ENCODE measurements around the gene GALNT14. TPM values are rescaled to one million over a fixed set of nuclear protein-coding genes. Genes with fewer than 3 reads are reported as not detected.

The GALNT14 gene
- total RNA-seq, 1 experiment from 2014 or later: 6.0 TPM

DNA sequence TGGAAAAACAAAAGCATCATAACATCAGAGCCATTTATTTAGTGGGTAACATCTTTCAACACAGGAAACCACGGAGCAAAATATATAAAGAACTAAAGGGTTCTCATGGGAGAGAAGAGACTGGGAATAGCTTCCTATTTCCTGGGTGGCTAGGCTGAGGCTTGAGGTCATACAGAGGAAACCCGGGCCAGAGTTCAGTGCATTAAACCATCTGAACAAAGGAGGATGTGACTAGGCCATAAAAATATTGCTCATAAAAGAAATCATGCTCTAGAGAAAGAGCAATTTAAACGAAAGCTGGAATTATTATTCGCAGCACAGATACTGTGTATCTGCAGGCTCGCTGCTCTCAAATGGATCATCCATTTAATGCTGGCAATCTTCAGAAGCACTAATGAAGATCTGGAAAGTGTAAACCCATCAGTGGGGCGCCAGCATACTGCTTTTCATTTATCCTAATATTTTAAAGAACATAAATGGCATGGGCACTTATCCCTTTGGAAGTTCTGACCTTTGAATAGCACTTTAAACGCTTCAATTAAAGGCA is 83.3 kb downstream of the GALNT14 start:
- DNase-seq (ENCODE audit: low spot score) (no peak), ATAC-seq (no peak)
- Mint-ChIP-seq H3K4me3 (no peak overlapping the region), H3K4me1 (no peaks in the 10 kb centered on the region), H3K9me3 (no peaks in the 10 kb centered on the region), H3K27me3 (ENCODE audit: low read depth) (no peaks in the 10 kb centered on the region), H3K36me3 (no peaks in the 10 kb centered on the region), H3K27ac (no peak overlapping the region)
- ChIA-PET CTCF (no interaction called here), POLR2A (interaction anchor here (0.6 kb wide), 1 partner anchor 11 kb away, joined by 3 read pairs; no protein-coding TSS in a partner anchor)
- TF ChIP-seq SMAD4 (CRISPR knock-in tag; IDR thresholded peaks at IDR 0.05): no peak
- no peak for TF ChIP-seq MXD4 (CRISPR knock-in tag; IDR thresholded peaks at IDR 0.05; ENCODE audit: borderline replicate concordance)
- no peak for TF ChIP-seq TP53 (CRISPR knock-in tag; IDR thresholded peaks at IDR 0.05)
- TF ChIP-seq, protein P1, sequence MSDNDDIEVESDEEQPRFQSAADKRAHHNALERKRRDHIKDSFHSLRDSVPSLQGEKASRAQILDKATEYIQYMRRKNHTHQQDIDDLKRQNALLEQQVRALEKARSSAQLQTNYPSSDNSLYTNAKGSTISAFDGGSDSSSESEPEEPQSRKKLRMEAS (CRISPR knock-in tag; IDR thresholded peaks at IDR 0.05): no peak
- TF ChIP-seq NR1H2 (CRISPR knock-in tag; IDR thresholded peaks at IDR 0.05): no peak
- no peak for TF ChIP-seq ZMAT4 (CRISPR knock-in tag; IDR thresholded peaks at IDR 0.05)
- no peak for TF ChIP-seq GABPB1 (CRISPR knock-in tag; IDR thresholded peaks at IDR 0.05)
- no peak for TF ChIP-seq ATF3 (CRISPR knock-in tag; conservative IDR thresholded peaks at IDR 0.05)
- TF ChIP-seq ZNF671 (CRISPR knock-in tag; IDR thresholded peaks at IDR 0.05): no peak

- POLR2A ChIA-PET: interaction anchor here (0.6 kb wide), 1 partner anchor 12 kb away, joined by 3 read pairs; no protein-coding TSS in a partner anchor
- no peak for ATAC-seq
- Mint-ChIP-seq H3K4me3 (no peak overlapping the region), H3K27ac (no peak overlapping the region), H3K4me1 (no peaks in the 10 kb centered on the region), H3K9me3 (no peaks in the 10 kb centered on the region), H3K27me3 (ENCODE audit: low read depth) (no peaks in the 10 kb centered on the region), H3K36me3 (no peaks in the 10 kb centered on the region)
- DNase-seq (ENCODE audit: low spot score): no peak
- CTCF ChIA-PET: interaction anchor here (0.7 to 1.2 kb wide), 2 partner anchors 56 to 279 kb away, joined by 3 to 4 read pairs; no protein-coding TSS in a partner anchor
- TF ChIP-seq EMX1 (CRISPR knock-in tag; IDR thresholded peaks at IDR 0.05): no peak
- no peak for TF ChIP-seq RORB (CRISPR knock-in tag; IDR thresholded peaks at IDR 0.05)
- TF ChIP-seq, protein P2, sequence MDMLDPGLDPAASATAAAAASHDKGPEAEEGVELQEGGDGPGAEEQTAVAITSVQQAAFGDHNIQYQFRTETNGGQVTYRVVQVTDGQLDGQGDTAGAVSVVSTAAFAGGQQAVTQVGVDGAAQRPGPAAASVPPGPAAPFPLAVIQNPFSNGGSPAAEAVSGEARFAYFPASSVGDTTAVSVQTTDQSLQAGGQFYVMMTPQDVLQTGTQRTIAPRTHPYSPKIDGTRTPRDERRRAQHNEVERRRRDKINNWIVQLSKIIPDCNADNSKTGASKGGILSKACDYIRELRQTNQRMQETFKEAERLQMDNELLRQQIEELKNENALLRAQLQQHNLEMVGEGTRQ (CRISPR knock-in tag; IDR thresholded peaks at IDR 0.05): no peak
- TF ChIP-seq, protein P3, sequence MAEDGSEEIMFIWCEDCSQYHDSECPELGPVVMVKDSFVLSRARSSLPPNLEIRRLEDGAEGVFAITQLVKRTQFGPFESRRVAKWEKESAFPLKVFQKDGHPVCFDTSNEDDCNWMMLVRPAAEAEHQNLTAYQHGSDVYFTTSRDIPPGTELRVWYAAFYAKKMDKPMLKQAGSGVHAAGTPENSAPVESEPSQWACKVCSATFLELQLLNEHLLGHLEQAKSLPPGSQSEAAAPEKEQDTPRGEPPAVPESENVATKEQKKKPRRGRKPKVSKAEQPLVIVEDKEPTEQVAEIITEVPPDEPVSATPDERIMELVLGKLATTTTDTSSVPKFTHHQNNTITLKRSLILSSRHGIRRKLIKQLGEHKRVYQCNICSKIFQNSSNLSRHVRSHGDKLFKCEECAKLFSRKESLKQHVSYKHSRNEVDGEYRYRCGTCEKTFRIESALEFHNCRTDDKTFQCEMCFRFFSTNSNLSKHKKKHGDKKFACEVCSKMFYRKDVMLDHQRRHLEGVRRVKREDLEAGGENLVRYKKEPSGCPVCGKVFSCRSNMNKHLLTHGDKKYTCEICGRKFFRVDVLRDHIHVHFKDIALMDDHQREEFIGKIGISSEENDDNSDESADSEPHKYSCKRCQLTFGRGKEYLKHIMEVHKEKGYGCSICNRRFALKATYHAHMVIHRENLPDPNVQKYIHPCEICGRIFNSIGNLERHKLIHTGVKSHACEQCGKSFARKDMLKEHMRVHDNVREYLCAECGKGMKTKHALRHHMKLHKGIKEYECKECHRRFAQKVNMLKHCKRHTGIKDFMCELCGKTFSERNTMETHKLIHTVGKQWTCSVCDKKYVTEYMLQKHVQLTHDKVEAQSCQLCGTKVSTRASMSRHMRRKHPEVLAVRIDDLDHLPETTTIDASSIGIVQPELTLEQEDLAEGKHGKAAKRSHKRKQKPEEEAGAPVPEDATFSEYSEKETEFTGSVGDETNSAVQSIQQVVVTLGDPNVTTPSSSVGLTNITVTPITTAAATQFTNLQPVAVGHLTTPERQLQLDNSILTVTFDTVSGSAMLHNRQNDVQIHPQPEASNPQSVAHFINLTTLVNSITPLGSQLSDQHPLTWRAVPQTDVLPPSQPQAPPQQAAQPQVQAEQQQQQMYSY (CRISPR knock-in tag; IDR thresholded peaks at IDR 0.05): no peak
- no peak for TF ChIP-seq GABPB1 (CRISPR knock-in tag; IDR thresholded peaks at IDR 0.05)
- TF ChIP-seq ZNF317 (CRISPR knock-in tag; IDR thresholded peaks at IDR 0.05; ENCODE audit: borderline replicate concordance, low read depth): no peak
- TF ChIP-seq, protein P4, sequence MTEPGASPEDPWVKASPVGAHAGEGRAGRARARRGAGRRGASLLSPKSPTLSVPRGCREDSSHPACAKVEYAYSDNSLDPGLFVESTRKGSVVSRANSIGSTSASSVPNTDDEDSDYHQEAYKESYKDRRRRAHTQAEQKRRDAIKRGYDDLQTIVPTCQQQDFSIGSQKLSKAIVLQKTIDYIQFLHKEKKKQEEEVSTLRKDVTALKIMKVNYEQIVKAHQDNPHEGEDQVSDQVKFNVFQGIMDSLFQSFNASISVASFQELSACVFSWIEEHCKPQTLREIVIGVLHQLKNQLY (CRISPR knock-in tag; IDR thresholded peaks at IDR 0.05): no peak
- TF ChIP-seq ZNF396 (CRISPR knock-in tag; IDR thresholded peaks at IDR 0.05; ENCODE audit: borderline replicate concordance): no peak
- TF ChIP-seq TP53 (CRISPR knock-in tag; IDR thresholded peaks at IDR 0.05): no peak
- TF ChIP-seq ZNF263 (CRISPR knock-in tag; IDR thresholded peaks at IDR 0.05; ENCODE audit: low read depth): no peak
- TF ChIP-seq, protein P5, sequence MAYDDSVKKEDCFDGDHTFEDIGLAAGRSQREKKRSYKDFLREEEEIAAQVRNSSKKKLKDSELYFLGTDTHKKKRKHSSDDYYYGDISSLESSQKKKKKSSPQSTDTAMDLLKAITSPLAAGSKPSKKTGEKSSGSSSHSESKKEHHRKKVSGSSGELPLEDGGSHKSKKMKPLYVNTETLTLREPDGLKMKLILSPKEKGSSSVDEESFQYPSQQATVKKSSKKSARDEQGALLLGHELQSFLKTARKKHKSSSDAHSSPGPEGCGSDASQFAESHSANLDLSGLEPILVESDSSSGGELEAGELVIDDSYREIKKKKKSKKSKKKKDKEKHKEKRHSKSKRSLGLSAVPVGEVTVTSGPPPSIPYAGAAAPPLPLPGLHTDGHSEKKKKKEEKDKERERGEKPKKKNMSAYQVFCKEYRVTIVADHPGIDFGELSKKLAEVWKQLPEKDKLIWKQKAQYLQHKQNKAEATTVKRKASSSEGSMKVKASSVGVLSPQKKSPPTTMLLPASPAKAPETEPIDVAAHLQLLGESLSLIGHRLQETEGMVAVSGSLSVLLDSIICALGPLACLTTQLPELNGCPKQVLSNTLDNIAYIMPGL (CRISPR knock-in tag; IDR thresholded peaks at IDR 0.05): no peak
- TF ChIP-seq MYBL2 (CRISPR knock-in tag; IDR thresholded peaks at IDR 0.05): no peak
- TF ChIP-seq, protein P6, sequence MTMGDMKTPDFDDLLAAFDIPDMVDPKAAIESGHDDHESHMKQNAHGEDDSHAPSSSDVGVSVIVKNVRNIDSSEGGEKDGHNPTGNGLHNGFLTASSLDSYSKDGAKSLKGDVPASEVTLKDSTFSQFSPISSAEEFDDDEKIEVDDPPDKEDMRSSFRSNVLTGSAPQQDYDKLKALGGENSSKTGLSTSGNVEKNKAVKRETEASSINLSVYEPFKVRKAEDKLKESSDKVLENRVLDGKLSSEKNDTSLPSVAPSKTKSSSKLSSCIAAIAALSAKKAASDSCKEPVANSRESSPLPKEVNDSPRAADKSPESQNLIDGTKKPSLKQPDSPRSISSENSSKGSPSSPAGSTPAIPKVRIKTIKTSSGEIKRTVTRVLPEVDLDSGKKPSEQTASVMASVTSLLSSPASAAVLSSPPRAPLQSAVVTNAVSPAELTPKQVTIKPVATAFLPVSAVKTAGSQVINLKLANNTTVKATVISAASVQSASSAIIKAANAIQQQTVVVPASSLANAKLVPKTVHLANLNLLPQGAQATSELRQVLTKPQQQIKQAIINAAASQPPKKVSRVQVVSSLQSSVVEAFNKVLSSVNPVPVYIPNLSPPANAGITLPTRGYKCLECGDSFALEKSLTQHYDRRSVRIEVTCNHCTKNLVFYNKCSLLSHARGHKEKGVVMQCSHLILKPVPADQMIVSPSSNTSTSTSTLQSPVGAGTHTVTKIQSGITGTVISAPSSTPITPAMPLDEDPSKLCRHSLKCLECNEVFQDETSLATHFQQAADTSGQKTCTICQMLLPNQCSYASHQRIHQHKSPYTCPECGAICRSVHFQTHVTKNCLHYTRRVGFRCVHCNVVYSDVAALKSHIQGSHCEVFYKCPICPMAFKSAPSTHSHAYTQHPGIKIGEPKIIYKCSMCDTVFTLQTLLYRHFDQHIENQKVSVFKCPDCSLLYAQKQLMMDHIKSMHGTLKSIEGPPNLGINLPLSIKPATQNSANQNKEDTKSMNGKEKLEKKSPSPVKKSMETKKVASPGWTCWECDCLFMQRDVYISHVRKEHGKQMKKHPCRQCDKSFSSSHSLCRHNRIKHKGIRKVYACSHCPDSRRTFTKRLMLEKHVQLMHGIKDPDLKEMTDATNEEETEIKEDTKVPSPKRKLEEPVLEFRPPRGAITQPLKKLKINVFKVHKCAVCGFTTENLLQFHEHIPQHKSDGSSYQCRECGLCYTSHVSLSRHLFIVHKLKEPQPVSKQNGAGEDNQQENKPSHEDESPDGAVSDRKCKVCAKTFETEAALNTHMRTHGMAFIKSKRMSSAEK (CRISPR knock-in tag; IDR thresholded peaks at IDR 0.05; ENCODE audit: borderline replicate concordance): no peak
- no peak for TF ChIP-seq CBFB (CRISPR knock-in tag; IDR thresholded peaks at IDR 0.05; ENCODE audit: low read depth)
Observed at GRCh38 chr2:31053929-31054782, 84.1 kb downstream of the GALNT14 start.
